VCaP (cell line): ENCODE results near the gene ULK1.
A peak's percentile ranks its signal among the peaks of the same experiment; 100 is the strongest.

Source experiments
- H3K27ac ChIP-seq: fragments of 450-650 bp; 2 replicates; pipeline ENCODE4 v1.5.1; 2017
- CTCF ChIP-seq: fragments of 450-650 bp; conservative IDR thresholded peaks from 2 replicates; pipeline ENCODE4 v1.5.1; 2017; ENCODE audit warnings: mild to moderate bottlenecking, moderate library complexity

ULK1 gene

GRCh38 chr12:131962069-131962468 lies 67.6 kb downstream of the ULK1 start:
- TF ChIP-seq CTCF: no peak
- H3K27ac ChIP-seq: no peak overlapping the region

- H3K27ac ChIP-seq: no peak overlapping the region
- no peak for TF ChIP-seq CTCF
Measured at GRCh38 chr12:131963381-131963780, 69.0 kb downstream of the ULK1 start.

GRCh38 chr12:131965073-131965472 lies 70.7 kb downstream of the ULK1 start:
- H3K27ac ChIP-seq: no peak overlapping the region
- no peak for TF ChIP-seq CTCF

- peak overlapping the region; percentile 56 for H3K27ac ChIP-seq
- TF ChIP-seq CTCF: no peak
Measured at GRCh38 chr12:131971226-131971625, 76.8 kb downstream of the ULK1 start.
